Osteocyte (in vitro differentiated cells): ENCODE data around the gene TSGA10IP. TPM values are rescaled to one million over a fixed set of nuclear protein-coding genes. Genes with fewer than 3 reads are reported as not detected.

ENCODE experiments used
- DNase-seq: peaks from one replicate; pipeline ENCODE4 v3.0.0; 2021; ENCODE audit warnings: mixed read lengths; ENCODE audit not compliant: unreplicated experiment; ENCODE audit errors: extremely low spot score
- H3K27ac Mint-ChIP-seq: one replicate; pipeline ENCODE4 v1.8.0; 2021; ENCODE audit warnings: mild to moderate bottlenecking, mixed read lengths; ENCODE audit not compliant: unreplicated experiment
- H3K27me3 Mint-ChIP-seq: one replicate; pipeline ENCODE4 v1.8.0; 2021; ENCODE audit warnings: mixed read lengths; ENCODE audit not compliant: unreplicated experiment
- H3K36me3 Mint-ChIP-seq: one replicate; pipeline ENCODE4 v1.8.0; 2021; ENCODE audit warnings: mixed read lengths; ENCODE audit not compliant: unreplicated experiment
- H3K4me1 Mint-ChIP-seq: one replicate; pipeline ENCODE4 v1.8.0; 2021; ENCODE audit warnings: mixed read lengths; ENCODE audit not compliant: unreplicated experiment
- H3K4me3 Mint-ChIP-seq: one replicate; pipeline ENCODE4 v1.8.0; 2021; ENCODE audit warnings: mild to moderate bottlenecking, moderate library complexity, mixed read lengths; ENCODE audit not compliant: unreplicated experiment
- H3K9me3 Mint-ChIP-seq: one replicate; pipeline ENCODE4 v1.8.0; 2021; ENCODE audit warnings: mixed read lengths; ENCODE audit not compliant: unreplicated experiment
- total RNA-seq: library from RNA; stranded (reverse); gene quantifications from 2 replicates; pipeline ENCODE4 v1.2.1, GENCODE V29; 2021
- TF ChIP-seq, protein P1 (sequence below): fragments of 200-600 bp; sonication (generic); IDR thresholded peaks from 2 replicates; pipeline ENCODE4 v1.5.0; 2021; ENCODE audit warnings: antibody characterized with exemption, mild to moderate bottlenecking, moderate library complexity

Gene TSGA10IP
- total RNA-seq, 1 donor from 2014 or later, result not detected

GRCh38 chr11:65960824-65961266, 15.6 kb downstream of the TSGA10IP start:
- DNase-seq, result no peak
- Mint-ChIP-seq H3K9me3 (no peaks in the 10 kb centered on the region), H3K4me1 (peaks cover 25% of the 10 kb centered on the region), H3K4me3 (peak overlapping the region; percentile 92), H3K36me3 (peaks cover 7% of the 10 kb centered on the region), H3K27me3 (peaks cover 2% of the 10 kb centered on the region), H3K27ac (peak overlapping the region; percentile 97)
- TF ChIP-seq, protein P1, sequence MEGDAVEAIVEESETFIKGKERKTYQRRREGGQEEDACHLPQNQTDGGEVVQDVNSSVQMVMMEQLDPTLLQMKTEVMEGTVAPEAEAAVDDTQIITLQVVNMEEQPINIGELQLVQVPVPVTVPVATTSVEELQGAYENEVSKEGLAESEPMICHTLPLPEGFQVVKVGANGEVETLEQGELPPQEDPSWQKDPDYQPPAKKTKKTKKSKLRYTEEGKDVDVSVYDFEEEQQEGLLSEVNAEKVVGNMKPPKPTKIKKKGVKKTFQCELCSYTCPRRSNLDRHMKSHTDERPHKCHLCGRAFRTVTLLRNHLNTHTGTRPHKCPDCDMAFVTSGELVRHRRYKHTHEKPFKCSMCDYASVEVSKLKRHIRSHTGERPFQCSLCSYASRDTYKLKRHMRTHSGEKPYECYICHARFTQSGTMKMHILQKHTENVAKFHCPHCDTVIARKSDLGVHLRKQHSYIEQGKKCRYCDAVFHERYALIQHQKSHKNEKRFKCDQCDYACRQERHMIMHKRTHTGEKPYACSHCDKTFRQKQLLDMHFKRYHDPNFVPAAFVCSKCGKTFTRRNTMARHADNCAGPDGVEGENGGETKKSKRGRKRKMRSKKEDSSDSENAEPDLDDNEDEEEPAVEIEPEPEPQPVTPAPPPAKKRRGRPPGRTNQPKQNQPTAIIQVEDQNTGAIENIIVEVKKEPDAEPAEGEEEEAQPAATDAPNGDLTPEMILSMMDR, result no peak

- Mint-ChIP-seq H3K27me3 (peaks cover 2% of the 10 kb centered on the region), H3K9me3 (no peaks in the 10 kb centered on the region), H3K4me1 (peaks cover 25% of the 10 kb centered on the region), H3K27ac (peak within 1 kb of the TSS; percentile 97), H3K4me3 (peak within 1 kb of the TSS; percentile 92), H3K36me3 (peaks cover 10% of the 10 kb centered on the region)
- TF ChIP-seq, protein P1, result no peak
- peak; percentile 99 for DNase-seq
Observed at GRCh38 chr11:65961267-65962140, 16.2 kb downstream of the TSGA10IP start, which contains the start of gene SART1. TSS of gene SART1 (plus strand) at chr11:65961734. CDS start at chr11:65961781, 47 bp downstream.

DNA sequence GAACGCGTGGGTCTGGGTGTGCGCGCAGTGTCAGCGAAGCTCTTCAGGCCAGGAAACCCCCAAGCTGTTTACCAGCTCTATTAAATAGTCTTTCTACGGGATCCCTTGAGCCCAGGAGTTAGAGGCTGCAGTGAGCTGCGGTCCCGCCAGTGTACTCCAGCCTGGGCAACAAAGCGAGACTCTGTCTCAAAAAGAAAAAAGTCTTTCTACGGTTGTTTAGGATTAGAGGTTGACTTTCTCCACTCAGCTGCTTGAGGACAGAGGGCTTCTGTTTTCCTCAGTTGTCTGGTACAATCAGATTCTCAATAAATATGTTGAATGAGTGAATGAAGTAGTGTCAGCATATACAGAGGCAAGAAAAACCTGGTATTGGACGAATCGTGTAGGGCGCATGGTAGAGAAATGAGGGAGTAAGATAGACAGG, 16.9 kb downstream of the TSGA10IP start:
- TF ChIP-seq, protein P1, result no peak
- H3K27me3 Mint-ChIP-seq, result peaks cover 2% of the 10 kb centered on the region
- H3K9me3 Mint-ChIP-seq, result no peaks in the 10 kb centered on the region
- no peak for DNase-seq
- H3K4me3 Mint-ChIP-seq, result peak overlapping the region; percentile 92
- H3K4me1 Mint-ChIP-seq, result peaks cover 25% of the 10 kb centered on the region
- peak overlapping the region; percentile 62 for H3K27ac Mint-ChIP-seq
- H3K36me3 Mint-ChIP-seq, result peaks cover 13% of the 10 kb centered on the region

GRCh38 chr11:65964906-65965305, 19.6 kb downstream of the TSGA10IP start:
- no peak overlapping the region for H3K4me3 Mint-ChIP-seq
- no peaks in the 10 kb centered on the region for H3K9me3 Mint-ChIP-seq
- TF ChIP-seq, protein P1, result no peak
- H3K4me1 Mint-ChIP-seq, result peaks cover 25% of the 10 kb centered on the region
- no peak for DNase-seq
- H3K36me3 Mint-ChIP-seq, result peaks cover 26% of the 10 kb centered on the region
- no peak overlapping the region for H3K27ac Mint-ChIP-seq
- no peaks in the 10 kb centered on the region for H3K27me3 Mint-ChIP-seq

GRCh38 chr11:65965986-65966762, 20.9 kb downstream of the TSGA10IP start:
- no peak overlapping the region for H3K4me3 Mint-ChIP-seq
- TF ChIP-seq, protein P1, result no peak
- H3K36me3 Mint-ChIP-seq, result peaks cover 32% of the 10 kb centered on the region
- peaks cover 22% of the 10 kb centered on the region for H3K4me1 Mint-ChIP-seq
- H3K27me3 Mint-ChIP-seq, result no peaks in the 10 kb centered on the region
- no peaks in the 10 kb centered on the region for H3K9me3 Mint-ChIP-seq
- no peak for DNase-seq
- no peak overlapping the region for H3K27ac Mint-ChIP-seq
